Astrocyte (in vitro differentiated cells and primary cell): ENCODE measurements around the gene RPAP2. TPM values are rescaled to one million over a fixed set of nuclear protein-coding genes. Genes with fewer than 3 reads are reported as not detected.

Experiments
- DNase-seq: peaks from one replicate; pipeline ENCODE4 v3.0.0-alpha.2; 2010; ENCODE audit warnings: low read depth
- FAIRE-seq: peaks from 2 replicates; lab custom pipeline; 2011; peaks lifted over from hg19 to GRCh38; lab: Jason Lieb, UNC
- H2AFZ ChIP-seq: 2 replicates; pipeline ENCODE4 v1.6.0; 2012; ENCODE audit warnings: low read depth, low read length, inconsistent platforms
- H3K27ac ChIP-seq: 2 replicates; pipeline ENCODE4 v1.5.1; 2011; ENCODE audit warnings: low read depth, low read length, inconsistent platforms
- H3K27me3 ChIP-seq: 2 replicates; pipeline ENCODE4 v1.6.0; 2011; ENCODE audit warnings: low read length, inconsistent platforms; ENCODE audit not compliant: insufficient read depth
- H3K36me3 ChIP-seq: 2 replicates; pipeline ENCODE4 v1.5.1; 2011; ENCODE audit warnings: low read length, inconsistent platforms; ENCODE audit not compliant: insufficient read depth
- H3K4me1 ChIP-seq: 2 replicates; pipeline ENCODE4 v1.5.1; 2011; ENCODE audit warnings: low read length, inconsistent platforms; ENCODE audit not compliant: insufficient read depth
- H3K4me2 ChIP-seq: 2 replicates; pipeline ENCODE4 v1.6.0; 2012; ENCODE audit warnings: low read length, inconsistent platforms
- H3K4me3 ChIP-seq: 2 replicates; pipeline ENCODE4 v1.5.1; 2011; ENCODE audit warnings: low read depth, mild to moderate bottlenecking, low read length, inconsistent platforms; ENCODE audit not compliant: insufficient read depth
- H3K79me2 ChIP-seq: 2 replicates; pipeline ENCODE4 v1.6.0; 2012; ENCODE audit warnings: mild to moderate bottlenecking, low read length, inconsistent platforms; ENCODE audit not compliant: insufficient read depth
- H3K9ac ChIP-seq: 2 replicates; pipeline ENCODE4 v1.6.0; 2012; ENCODE audit warnings: mild to moderate bottlenecking, low read length, inconsistent platforms
- H3K9me3 ChIP-seq: 2 replicates; pipeline ENCODE4 v1.5.1; 2012; ENCODE audit warnings: low read depth, mild to moderate bottlenecking, low read length, inconsistent platforms; ENCODE audit not compliant: insufficient read depth
- H4K20me1 ChIP-seq: 2 replicates; pipeline ENCODE4 v1.6.0; 2012; ENCODE audit warnings: low read length, inconsistent platforms; ENCODE audit not compliant: insufficient read depth
- H3K27ac Mint-ChIP-seq: one replicate; pipeline ENCODE4 v1.8.0; 2021; ENCODE audit warnings: mild to moderate bottlenecking, mixed read lengths; ENCODE audit not compliant: unreplicated experiment
- H3K27me3 Mint-ChIP-seq: one replicate; pipeline ENCODE4 v1.8.0; 2021; ENCODE audit warnings: low read depth, mixed read lengths; ENCODE audit not compliant: unreplicated experiment
- H3K36me3 Mint-ChIP-seq: one replicate; pipeline ENCODE4 v1.8.0; 2021; ENCODE audit warnings: low read depth, mixed read lengths; ENCODE audit not compliant: unreplicated experiment
- H3K4me1 Mint-ChIP-seq: one replicate; pipeline ENCODE4 v1.8.0; 2021; ENCODE audit warnings: low read depth, mixed read lengths; ENCODE audit not compliant: unreplicated experiment
- H3K4me3 Mint-ChIP-seq: one replicate; pipeline ENCODE4 v1.8.0; 2021; ENCODE audit warnings: mild to moderate bottlenecking, moderate library complexity, mixed read lengths; ENCODE audit not compliant: unreplicated experiment
- H3K9me3 Mint-ChIP-seq: one replicate; pipeline ENCODE4 v1.8.0; 2021; ENCODE audit warnings: mild to moderate bottlenecking, mixed read lengths; ENCODE audit not compliant: unreplicated experiment
- CTCF ChIP-seq: IDR thresholded peaks from 2 replicates; pipeline ENCODE4 v1.5.1; 2011; ENCODE audit warnings: low read depth, mild to moderate bottlenecking, inconsistent platforms, low read length, moderate library complexity; ENCODE audit not compliant: insufficient read depth
- EZH2 ChIP-seq: IDR thresholded peaks from 2 replicates; pipeline ENCODE4 v1.6.1; 2012; ENCODE audit warnings: mild to moderate bottlenecking, low read length, inconsistent platforms; ENCODE audit not compliant: insufficient read depth
- total RNA-seq: library from RNA; stranded (reverse); gene quantifications from 2 replicates; pipeline ENCODE4 v1.2.1, GENCODE V29; 2021

Gene RPAP2
- total RNA-seq, 1 donor from 2014 or later = 23.0 TPM

- H3K4me3 Mint-ChIP-seq = no peak overlapping the region
- H3K27ac Mint-ChIP-seq = no peak overlapping the region
- FAIRE-seq = no peak
- H3K27me3 Mint-ChIP-seq = no peaks in the 10 kb centered on the region
- Histone ChIP-seq H3K27me3 (no peaks in the 10 kb centered on the region), H3K4me3 (no peak overlapping the region), H2AFZ (no peak overlapping the region), H3K4me1 (no peaks in the 10 kb centered on the region), H3K79me2 (no peaks in the 10 kb centered on the region), H3K36me3 (peaks cover 23% of the 10 kb centered on the region), H3K4me2 (no peak overlapping the region), H3K9me3 (no peaks in the 10 kb centered on the region), H3K9ac (no peak overlapping the region), H4K20me1 (no peaks in the 10 kb centered on the region), H3K27ac (no peak overlapping the region)
- H3K9me3 Mint-ChIP-seq = no peaks in the 10 kb centered on the region
- H3K4me1 Mint-ChIP-seq = no peaks in the 10 kb centered on the region
- H3K36me3 Mint-ChIP-seq = peaks cover 2% of the 10 kb centered on the region
- no peak for TF ChIP-seq EZH2
- TF ChIP-seq CTCF = peak; percentile 48
- DNase-seq = no peak
Observed at GRCh38 chr1:92310185-92310597, 11.3 kb downstream of the RPAP2 start.

- no peak overlapping the region for H3K4me2 ChIP-seq
- no peaks in the 10 kb centered on the region for H4K20me1 ChIP-seq
- no peak overlapping the region for H2AFZ ChIP-seq
- no peaks in the 10 kb centered on the region for H3K4me1 ChIP-seq
- H3K79me2 ChIP-seq = no peaks in the 10 kb centered on the region
- no peak for TF ChIP-seq CTCF
- TF ChIP-seq EZH2 = no peak
- no peaks in the 10 kb centered on the region for H3K9me3 ChIP-seq
- Mint-ChIP-seq H3K4me1 (peaks cover 3% of the 10 kb centered on the region), H3K4me3 (no peak overlapping the region), H3K27me3 (no peaks in the 10 kb centered on the region), H3K36me3 (peaks cover 4% of the 10 kb centered on the region), H3K9me3 (no peaks in the 10 kb centered on the region), H3K27ac (no peak overlapping the region)
- H3K36me3 ChIP-seq = peaks cover 7% of the 10 kb centered on the region
- FAIRE-seq (no peak), DNase-seq (no peak)
- H3K27me3 ChIP-seq = no peaks in the 10 kb centered on the region
- no peak overlapping the region for H3K9ac ChIP-seq
- H3K27ac ChIP-seq = no peak overlapping the region
- no peak overlapping the region for H3K4me3 ChIP-seq
Observed at GRCh38 chr1:92314024-92314423, 15.2 kb downstream of the RPAP2 start.

- Histone ChIP-seq H3K9ac (no peak overlapping the region), H3K4me3 (no peak overlapping the region), H3K79me2 (no peaks in the 10 kb centered on the region), H3K27ac (no peak overlapping the region), H3K4me2 (no peak overlapping the region), H3K9me3 (no peaks in the 10 kb centered on the region), H3K36me3 (peaks cover 7% of the 10 kb centered on the region), H3K27me3 (no peaks in the 10 kb centered on the region), H3K4me1 (no peaks in the 10 kb centered on the region), H2AFZ (no peak overlapping the region), H4K20me1 (no peaks in the 10 kb centered on the region)
- TF ChIP-seq CTCF = no peak
- TF ChIP-seq EZH2 = no peak
- H3K36me3 Mint-ChIP-seq = peaks cover 11% of the 10 kb centered on the region
- DNase-seq = no peak
- no peaks in the 10 kb centered on the region for H3K9me3 Mint-ChIP-seq
- no peak overlapping the region for H3K27ac Mint-ChIP-seq
- FAIRE-seq = no peak
- H3K27me3 Mint-ChIP-seq = no peaks in the 10 kb centered on the region
- no peak overlapping the region for H3K4me3 Mint-ChIP-seq
- peaks cover 3% of the 10 kb centered on the region for H3K4me1 Mint-ChIP-seq
Observed at GRCh38 chr1:92315766-92316599, 17.1 kb downstream of the RPAP2 start.
